SH-SY5Y (cell line): ENCODE data around the gene TIRAP.

Experiments
- GATA2 ChIP-seq: IDR thresholded peaks from 2 replicates; pipeline ENCODE4 v1.6.1; 2011; ENCODE audit warnings: mild to moderate bottlenecking, low read depth, low read length
- GATA3 ChIP-seq: IDR thresholded peaks from 2 replicates; pipeline ENCODE4 v1.6.1; 2011; ENCODE audit warnings: low read depth, mild to moderate bottlenecking, low read length, moderate library complexity

- TF ChIP-seq GATA2, result no peak
- TF ChIP-seq GATA3, result no peak
Observed at GRCh38 chr11:126333142-126333541, 50.2 kb downstream of the TIRAP start.
